ENCODE results near the gene CHD5.

CHD5 gene

DNA sequence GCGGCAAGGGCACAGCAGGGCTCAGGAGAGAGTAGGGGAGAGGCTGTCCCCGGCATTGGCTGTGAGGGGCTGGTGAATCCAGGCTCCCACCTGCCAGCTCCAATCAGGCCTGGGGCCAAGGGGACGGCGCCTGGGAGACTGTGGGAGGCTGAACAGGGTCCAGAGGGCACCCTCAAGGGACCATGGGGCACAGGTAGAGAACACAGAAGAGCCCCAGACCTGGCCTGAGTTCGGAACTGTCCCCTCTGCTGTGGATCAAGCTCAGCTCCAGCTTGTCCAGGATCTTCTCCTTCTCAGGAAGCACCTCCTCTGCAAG is 67.5 kb downstream of the CHD5 start:
- DNase-seq (ENCODE audit: low read depth) = no peak

DNA sequence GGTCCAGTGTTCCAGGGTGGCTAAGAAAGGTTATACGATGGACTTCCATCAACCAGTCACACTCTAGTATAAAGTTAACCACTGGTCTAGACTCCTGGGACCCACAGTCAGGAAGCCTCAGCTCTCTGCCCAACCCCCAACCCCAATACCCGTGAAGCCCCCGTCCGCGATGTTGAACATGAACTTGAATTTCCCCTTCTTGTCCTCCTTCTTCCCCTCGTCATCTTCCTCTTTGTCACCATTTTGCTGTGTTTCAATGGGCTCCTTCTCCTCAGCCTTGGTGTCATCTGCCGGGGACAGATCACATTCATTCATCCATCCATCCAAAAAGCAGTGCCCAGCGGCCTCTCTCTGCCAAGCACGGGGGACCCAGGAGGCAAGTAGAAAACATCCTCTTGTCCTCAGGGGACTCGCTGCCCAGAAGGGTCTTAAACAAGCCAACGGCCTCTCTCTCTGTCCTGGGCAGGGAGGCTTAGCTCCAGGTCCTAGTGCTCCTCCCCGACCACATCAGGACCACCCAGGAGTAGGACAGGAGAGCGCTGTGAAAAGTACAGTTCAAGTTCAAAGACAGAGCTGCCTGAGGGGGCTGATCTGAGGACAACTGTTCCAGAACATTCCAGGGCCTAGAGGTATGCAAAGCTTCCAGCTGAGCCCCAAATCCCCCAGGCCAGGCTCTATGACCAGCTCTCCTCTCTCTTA is 68.0 kb downstream of the CHD5 start:
- DNase-seq (ENCODE audit: low read depth) = no peak

DNA sequence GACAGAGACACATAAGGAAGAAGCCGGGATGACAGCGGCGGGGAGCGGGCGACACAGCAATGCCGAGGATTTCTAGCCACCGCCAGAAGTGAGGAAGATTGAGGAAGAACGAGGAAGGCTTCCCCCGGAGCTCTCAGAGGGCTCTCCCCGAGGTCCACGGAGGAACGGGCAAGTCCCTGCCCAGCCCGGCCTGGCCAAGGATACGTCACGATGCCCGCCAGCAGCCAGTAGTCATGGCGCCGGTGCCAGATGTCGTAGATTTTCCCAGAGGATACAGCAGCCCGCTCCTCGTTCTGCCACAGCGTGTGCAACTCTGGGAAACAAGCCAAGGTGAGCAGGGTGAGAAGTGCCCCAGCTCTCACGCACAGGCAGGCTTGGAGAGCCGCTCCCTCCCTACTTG is 68.5 kb downstream of the CHD5 start:
- DNase-seq (ENCODE audit: low read depth) = no peak

DNA sequence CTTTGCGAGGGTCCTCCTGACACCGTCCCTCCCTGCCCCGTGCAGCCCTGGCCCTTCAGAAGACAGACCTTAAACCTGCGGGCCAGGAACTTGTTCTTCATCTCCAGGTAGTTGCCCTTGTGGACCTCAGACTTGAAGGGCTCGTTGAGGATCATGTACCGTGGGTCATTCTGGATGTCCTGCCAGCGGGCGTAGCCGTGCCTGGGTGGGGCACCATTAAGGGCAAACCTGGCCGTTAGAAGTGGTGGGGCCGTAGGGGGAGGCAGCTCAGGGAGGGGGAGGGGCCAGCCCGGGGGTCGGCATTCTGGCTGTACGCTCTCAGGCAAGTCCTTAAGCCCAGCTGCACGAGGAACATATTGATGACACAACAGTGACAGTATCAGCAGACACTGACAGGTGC is 69.8 kb downstream of the CHD5 start:
- no peak for DNase-seq (ENCODE audit: low read depth)

DNA sequence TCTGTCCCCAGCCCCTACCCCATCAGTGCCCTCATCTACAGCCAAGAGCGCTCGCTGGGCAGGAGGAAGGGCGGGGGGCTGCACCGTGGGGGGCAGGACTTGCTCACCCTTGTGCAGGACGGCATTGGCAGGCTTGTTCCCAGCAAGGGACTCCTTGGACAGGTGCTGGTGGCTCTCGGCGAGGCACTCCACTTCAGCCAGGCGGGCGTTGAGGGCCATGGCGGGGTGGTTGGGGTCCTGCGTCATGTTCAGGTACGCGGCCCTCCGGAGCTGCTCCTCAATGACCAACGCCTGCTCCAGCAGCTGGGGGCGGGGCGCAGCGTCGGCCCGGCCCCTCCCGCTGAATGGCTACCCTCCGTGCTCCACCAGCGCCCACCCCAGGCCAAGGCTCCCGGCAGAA is 70.4 kb downstream of the CHD5 start:
- DNase-seq (ENCODE audit: low read depth) = no peak

DNA sequence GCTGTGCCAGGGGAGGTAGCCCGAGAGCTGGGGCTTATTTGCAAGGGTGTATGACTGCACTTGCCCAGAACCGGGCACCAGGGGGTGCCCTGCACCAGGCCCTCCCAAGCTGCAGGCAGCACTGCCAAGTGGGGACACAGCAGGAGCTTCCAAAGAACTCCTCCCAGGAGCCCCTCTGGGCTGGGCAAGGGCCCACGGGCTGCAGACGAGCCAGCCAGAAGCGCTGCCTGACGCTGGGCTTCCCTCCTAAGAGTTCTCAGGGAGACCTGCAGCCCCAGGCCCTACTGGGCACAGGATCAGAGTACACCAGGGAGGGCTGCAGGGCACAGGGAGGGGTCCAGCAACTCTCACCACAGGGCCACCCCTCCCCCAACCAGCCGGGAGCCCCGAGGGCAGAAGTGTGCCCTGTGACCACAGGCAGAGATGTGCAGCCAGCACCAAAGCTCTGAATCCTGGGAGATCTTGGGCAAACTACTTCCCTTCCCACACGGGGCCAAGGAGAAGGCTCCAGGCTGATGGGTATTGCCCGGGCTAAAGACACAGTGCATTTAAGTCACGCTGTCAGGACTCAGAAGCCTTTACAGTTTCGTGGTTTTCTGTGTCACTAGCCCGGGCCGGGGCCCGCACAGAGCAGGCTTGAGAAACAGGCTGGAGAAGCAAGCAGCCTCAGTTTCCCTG is 71.0 kb downstream of the CHD5 start:
- DNase-seq (ENCODE audit: low read depth) = no peak

DNA sequence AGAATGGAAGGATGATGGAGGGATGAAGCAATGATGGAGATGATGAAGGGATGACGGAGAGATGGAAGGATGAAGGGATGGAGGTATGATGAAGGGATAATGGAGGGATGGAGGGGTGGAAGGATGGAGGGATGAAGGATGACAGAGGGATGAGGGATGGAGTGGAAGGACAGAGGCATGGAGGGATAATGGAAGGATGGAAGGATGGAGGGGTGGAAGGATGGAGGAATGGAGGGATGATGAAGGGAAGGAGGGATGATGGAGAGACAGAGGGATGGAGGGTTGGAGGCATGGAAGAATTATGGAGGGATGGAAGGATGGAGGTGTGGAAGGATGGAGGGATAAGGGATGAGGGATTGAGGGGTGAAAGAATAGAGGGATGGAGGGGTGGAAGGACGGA is 71.6 kb downstream of the CHD5 start:
- no peak for DNase-seq (ENCODE audit: low read depth)

DNA sequence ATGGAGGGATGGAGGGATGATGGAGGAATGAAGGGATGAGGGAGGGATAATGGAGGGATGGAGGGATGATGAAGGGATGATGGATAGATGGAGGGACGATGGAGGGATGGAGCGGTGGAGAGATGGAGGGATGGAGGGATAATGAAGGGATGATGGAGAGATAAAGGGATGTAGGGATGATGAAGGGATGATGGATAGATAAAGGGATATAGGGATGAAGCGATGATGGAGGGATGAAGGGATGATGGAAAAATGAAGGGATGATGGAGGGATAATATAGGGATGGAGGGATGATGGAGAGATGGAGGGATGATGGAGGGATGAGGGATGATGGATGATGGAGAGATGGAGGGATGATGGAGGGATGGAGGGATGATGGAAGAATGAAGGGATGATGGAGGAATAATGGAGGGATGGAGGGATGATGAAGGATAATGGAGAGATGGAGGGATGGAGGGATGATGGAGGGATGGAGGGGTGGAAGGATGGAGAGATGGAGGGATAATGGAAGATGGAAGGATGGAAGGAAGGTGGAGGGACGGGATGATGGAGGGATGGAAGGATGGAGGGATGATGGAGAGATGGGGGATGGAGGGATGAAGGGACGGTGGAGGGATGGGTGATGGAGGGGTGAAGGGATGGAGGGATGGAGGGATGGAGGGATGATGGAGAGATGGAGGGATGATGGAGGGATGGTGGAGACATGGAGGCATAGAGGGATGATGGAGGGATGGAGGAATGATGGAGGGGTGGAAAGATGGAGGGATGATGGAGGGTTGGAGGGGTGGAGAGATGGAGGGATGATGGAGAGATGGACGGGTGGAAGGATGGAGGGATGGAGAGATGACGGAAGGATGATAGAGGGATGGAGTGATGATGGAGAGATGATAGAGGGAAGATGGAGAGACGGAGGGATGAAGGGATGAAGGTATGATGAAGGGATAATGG is 72.4 kb downstream of the CHD5 start:
- no peak for DNase-seq (ENCODE audit: low read depth)

DNA sequence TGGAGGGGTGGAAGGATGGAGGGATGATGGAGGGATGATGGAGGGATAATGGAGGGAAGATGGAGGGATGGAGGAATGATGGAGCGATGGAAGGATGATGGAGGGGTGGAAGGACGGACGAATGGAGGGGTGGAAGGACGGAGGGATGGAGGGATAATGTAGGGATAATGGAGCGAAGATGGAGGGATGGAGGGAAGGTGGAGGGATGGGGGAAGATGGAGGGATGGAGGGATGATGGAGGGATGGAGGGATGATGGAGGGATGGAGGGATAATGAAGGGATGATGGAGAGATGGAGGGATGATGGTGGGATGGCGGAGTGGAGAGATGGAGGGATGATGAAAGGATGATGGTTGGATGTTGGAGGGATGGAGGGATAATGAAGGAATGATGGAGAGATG is 73.1 kb downstream of the CHD5 start:
- no peak for DNase-seq (ENCODE audit: low read depth)

DNA sequence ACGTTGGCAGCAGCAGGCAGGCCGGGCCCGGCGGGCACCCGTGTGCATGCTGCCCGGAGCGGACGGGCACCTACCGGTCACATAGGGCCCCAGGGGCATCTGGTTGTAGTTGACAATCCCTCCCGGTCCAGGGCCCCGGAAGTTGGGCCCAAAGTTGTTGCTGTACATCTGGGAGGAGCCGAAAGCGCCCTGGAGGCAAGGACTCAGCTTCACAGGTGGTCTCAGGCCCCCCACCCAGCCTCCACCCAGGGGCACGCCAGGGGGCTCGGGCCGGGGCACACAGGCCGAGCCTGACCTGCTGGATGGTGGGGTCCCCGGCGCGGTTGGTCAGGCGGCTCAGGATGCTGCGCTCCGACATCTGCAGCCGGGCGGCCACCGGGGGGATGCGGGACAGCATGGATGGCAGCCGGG is 73.8 kb downstream of the CHD5 start:
- no peak for DNase-seq (ENCODE audit: low read depth)

DNA sequence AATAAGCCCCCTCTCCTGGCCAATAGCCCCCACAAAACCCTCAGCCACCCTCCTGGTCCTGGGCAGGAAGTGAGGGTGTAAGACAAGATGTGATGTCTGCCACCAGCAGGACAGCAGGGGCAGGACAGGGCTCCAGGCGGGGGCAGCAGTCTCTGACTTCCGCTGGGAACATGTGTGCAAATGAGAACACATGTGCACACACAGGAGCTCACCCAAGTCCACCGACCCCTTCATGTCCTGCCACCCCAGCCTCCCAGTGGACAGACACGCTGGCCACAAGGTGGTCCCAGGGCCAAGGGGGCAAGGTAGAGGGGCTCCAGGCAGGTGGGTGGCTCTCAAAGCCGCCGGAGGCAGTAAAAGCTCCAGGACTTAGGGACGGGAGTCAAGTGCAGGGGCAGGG is 74.4 kb downstream of the CHD5 start:
- no peak for DNase-seq (ENCODE audit: low read depth)

DNA sequence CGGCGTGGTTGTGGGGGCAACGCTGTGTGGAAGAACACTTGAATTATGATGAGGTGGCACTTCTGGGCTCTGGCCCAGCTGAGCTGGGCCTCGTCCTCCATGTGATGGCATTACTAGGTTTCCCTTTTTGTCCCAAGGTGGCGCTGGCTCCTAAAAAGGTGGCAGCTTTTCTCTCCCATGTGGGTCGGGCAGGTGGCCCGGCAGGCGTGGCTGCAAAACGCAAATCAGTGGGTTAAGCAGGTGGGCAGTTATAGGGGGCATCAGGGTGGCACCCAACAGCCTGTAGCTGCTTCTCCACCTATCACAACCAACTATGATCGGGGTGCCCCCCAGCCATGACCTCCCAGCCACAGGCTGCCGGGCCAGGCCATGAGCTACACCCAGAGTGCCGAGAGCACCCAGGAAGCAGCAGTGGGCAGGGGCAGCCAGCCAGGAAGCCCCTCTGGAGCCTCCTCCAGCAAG is 74.9 kb downstream of the CHD5 start:
- no peak for DNase-seq (ENCODE audit: low read depth)

DNA sequence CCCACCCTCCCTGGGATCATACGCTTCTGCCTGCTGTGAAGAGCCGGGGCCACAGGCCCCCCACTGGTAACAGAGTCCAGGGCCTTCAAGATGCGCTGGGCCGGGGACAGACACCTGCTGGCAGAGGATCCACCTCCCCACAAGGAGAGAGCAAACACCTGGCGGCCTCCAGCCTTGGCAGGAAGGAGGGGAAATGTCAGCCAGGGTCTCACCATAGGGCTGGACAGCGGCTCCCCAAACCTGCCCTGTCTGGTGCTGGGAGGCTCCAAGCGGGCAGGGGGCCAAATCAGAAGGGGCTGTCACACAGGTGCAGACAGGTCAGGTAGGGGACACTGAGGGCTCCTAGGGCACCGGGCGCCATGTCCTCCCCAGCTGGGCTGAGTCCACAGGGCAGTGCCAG is 75.5 kb downstream of the CHD5 start:
- DNase-seq (ENCODE audit: low read depth) = no peak

DNA sequence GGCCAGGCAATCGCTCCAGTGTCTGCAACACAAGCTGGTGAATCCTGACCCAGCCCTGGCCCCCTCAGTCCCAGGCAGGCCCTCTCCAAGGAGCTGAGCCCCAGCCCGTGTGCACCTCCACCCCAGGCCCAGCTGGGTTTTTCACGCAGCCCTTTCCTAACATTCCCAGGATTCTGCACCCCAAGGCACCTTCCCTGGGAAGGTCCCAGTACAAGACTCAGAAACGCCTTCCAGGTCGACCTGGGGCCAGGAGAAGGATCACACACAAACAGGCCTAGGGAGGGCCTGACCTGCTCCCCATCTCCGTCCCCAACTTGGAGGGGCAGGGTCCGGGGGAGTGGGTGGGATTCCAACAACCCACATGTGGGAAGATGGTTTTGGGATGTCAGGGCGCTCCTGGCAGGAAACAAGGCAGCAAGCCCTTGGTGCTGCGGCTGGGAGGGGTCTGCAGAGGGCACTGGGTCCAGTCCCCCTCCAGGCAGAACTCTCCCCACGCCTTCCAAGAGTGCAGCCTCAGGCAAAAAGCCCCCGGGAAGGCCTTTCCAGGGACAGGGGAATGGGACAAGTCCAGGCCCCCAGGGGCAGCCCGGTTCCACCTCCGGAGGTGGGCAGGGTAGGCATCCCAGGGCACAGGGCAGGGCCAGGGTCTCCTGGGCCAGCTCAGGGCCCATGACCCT is 76.1 kb downstream of the CHD5 start:
- no peak for DNase-seq (ENCODE audit: low read depth)

DNA sequence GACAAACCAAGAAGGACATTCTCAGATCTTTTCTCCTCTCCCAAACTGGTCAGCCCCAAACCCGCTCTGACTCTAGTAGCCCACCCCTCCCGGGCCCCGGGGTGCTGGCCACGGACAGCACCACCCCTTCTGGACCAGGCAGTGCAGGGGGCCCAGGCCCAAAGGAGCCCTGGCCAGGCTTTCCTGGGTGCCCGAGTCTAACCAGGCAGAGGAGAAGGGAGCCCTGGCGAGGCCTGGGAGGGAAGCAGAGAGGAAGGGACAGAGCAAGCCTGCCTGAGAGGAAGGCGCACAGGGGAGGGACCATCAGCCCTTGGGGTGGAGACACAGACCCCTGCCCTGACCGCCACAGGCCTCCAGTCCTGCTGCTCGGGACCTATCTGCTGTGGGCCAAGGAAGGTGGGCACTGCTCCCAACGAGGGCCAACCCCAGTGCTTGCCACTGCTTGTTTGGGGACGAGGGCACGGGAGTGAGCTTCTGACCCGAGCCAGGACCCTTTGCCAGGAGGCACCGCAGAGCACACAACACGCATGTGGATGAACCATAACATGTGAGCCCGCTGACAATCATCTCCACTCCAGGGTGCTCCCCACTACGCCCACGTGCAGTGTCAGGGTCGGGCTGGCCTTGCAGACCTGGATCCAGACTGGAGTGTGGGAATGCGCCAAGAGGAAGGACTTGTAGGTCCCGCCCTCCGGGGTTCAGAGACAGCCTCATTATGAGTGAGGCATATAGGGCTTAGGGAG is 76.8 kb downstream of the CHD5 start:
- DNase-seq (ENCODE audit: low read depth) = no peak

DNA sequence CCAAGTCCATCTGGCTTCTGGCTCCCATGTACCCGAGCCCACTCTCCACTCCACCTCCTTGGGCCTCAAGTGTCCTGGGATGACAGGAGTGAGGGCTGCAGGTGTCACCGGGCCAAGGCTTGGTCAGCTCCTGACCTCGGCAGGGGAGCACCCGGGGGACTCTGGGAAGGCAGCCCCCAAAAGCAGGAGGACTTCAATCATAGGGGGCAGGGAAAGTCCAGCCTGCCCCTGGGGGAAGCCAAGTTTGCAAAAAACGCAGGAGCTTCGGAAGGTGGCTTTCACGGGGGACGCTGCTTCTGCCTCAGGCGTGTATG is 77.6 kb downstream of the CHD5 start:
- no peak for DNase-seq (ENCODE audit: low read depth)

DNA sequence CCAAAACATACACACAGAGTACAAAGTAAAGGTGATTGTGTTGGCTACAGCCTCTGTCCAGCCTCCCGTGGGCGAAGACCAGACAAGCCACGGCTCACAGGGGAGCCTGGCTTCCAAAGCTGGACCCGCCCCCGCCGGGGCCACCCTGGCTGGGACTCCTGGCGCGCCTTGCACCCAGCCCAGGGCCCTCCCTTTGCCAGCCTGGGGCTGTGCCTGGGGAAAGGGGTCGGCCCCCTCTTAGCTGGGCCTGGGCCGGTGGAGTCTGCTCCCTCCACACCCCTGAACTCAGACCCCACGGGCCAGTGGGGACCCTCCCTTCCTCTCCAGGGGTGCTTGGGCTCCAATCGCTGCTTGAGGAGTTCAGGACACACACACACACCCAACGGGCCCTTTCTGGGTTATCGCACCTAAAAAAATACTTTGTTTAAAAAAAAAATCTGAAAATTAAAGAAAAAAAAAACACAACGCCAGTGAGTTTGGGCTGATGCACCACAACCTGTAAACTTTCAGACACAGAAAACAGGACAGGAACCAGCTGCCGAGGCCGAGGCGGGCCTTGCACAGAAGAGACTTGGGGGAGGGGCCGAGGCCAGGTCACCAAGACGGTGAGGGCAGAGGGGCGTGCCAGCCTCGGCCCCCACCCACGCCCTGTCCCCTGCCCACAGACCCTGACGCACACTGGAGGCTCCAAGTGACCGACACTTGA is 78.1 kb downstream of the CHD5 start:
- no peak for DNase-seq (ENCODE audit: low read depth)

DNA sequence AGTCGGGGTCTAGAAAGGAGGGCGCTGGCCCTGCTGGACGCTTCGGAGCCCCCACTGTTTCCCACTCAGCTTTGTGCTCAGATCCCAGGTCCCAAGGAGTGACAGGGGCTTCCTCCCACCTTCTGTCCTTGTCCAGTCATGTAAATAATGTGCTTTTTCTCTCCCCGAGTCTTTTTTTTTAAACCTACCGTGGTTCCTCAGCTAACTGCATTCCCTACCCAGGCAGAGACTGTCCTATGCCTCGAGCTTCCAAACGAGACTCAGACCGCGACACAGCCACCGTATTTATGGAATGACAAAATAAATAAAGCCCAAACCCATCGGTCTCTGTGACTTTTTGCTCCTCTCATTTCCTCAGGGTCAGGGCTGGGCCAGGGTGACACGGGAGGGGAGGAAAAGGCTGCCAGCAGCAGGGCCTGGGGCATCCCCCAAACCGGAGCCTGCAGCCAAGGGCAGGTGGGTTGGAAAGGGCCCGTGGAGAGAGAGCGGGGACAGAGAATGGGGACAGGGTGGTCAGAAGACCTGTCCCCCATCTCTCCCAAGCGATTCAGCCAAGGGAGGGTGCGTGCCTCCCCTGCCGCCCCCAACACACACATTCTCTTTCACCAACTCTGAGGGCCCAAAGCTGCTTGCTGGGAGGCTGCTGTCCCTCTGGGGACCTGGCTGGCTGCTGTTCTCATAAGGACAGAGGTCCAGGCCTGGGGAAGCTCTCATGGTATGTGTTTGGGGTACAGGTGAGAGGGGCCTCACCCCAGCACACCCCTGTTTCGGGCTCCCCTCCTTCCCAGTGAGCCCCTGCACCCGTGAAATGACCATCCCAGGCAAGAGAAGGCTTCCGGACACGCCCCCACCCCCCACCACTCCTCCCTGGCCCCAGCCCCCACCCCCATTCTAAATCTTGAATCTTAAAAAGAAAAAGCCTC is 79.0 kb downstream of the CHD5 start:
- no peak for DNase-seq (ENCODE audit: low read depth)

DNA sequence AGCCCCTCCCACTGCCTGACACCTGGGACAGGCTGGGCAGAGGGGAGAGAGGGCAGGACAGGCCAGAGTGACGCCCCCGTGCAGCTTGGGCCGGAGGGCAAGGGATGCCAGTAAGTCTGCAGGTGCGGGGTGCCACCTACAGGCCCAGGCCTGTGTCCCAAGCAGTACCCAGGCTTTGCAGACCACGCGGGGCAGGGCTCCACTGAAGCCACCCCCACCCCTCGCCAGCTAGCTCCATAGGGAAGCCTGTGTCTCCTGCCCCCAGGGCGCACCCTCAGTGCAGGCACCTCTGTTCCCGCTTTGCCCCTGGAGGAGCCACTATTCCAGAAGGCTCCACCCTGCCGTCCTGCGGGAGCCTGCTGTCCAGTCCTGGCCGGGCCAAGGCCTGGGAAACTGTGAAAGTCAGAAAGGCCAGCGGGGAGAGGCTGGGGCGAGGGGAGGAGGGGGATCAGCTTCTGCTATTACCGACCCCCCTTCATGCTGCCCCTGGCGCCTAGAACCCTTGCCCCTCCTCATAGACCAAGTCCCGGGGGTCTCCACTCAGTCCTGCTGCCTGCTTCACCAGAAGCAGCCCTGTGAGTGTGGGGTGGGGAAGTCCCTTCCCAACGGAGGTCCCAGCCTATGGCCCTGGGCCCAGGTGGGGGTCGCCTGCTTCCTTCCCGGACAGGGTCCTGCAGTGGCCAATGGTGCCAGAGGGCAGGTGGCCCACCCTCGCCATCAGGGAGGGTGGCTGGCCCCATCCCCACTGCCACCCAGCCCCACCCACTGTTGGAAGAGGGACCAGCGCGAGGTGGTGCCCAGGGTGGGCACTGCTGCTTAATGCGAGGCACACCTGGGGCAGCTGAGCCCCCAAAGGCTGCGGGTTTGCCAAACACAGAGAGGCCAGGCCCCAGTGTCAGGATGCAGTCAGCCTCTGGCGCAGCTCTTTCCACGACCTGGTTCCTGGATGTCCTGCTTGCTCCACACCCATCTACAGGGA is 80.0 kb downstream of the CHD5 start:
- no peak for DNase-seq (ENCODE audit: low read depth)
